C4-2B (cell line): ENCODE measurements around the gene KIF1A.

ENCODE experiments used
- H3K27ac ChIP-seq: fragments of 450-650 bp; 2 replicates; pipeline ENCODE4 v1.5.1; 2017
- CTCF ChIP-seq: fragments of 450-650 bp; conservative IDR thresholded peaks from 2 replicates; pipeline ENCODE4 v1.5.1; 2017; ENCODE audit warnings: mild to moderate bottlenecking
- ZFX ChIP-seq: fragments of 450-650 bp; IDR thresholded peaks from 2 replicates; pipeline ENCODE4 v1.6.1; 2017

KIF1A gene

GRCh38 chr2:240789501-240790369 is 30.3 kb downstream of the KIF1A start:
- no peak overlapping the region for H3K27ac ChIP-seq
- TF ChIP-seq CTCF (no peak), ZFX (no peak)

GRCh38 chr2:240789051-240789453 is 31.0 kb downstream of the KIF1A start:
- TF ChIP-seq CTCF (no peak), ZFX (no peak)
- no peak overlapping the region for H3K27ac ChIP-seq

GRCh38 chr2:240788482-240788881 is 31.5 kb downstream of the KIF1A start:
- H3K27ac ChIP-seq: no peak overlapping the region
- no peak for TF ChIP-seq ZFX
- TF ChIP-seq CTCF: no peak

- TF ChIP-seq CTCF: no peak
- TF ChIP-seq ZFX: no peak
- no peak overlapping the region for H3K27ac ChIP-seq
Observed at GRCh38 chr2:240787521-240788472, 32.2 kb downstream of the KIF1A start.

- H3K27ac ChIP-seq: no peak overlapping the region
- no peak for TF ChIP-seq CTCF
- no peak for TF ChIP-seq ZFX
Observed at GRCh38 chr2:240786871-240787311, 33.1 kb downstream of the KIF1A start.

GRCh38 chr2:240786355-240786841 is 33.6 kb downstream of the KIF1A start:
- H3K27ac ChIP-seq: no peak overlapping the region
- TF ChIP-seq CTCF (no peak), ZFX (no peak)
